H1 (cell line): Measurements from ENCODE around the gene TSPAN17. TPM values are rescaled to one million over a fixed set of nuclear protein-coding genes. Genes with fewer than 3 reads are reported as not detected.

Experiments used
- CTCF ChIA-PET: fragments of 300-600 bp; sonication (Branson Sonifier 250); formaldehyde crosslinking; loops from one replicate; lab custom pipeline; 2021; ENCODE audit not compliant: partially characterized antibody; lab: Charles Lee
- POLR2A ChIA-PET: fragments of 300-600 bp; sonication (Branson Sonifier 250); formaldehyde crosslinking; loops from one replicate; lab custom pipeline; 2021; ENCODE audit warnings: inconsistent platforms; ENCODE audit not compliant: partially characterized antibody; lab: Charles Lee
- DNase-seq, 2 experiments: peaks; one replicate each; pipeline versions ENCODE4 v3.0.0 to v3.0.0-alpha.2; 2010 to 2022; ENCODE audit warnings: low spot score in 2 of 2, low read depth in 1 of 2, mixed read lengths in 1 of 2
- FAIRE-seq: peaks from 2 replicates; lab custom pipeline; 2011; peaks lifted over from hg19 to GRCh38; lab: Jason Lieb, UNC
- H2AFZ ChIP-seq: 2 replicates; pipeline ENCODE4 v1.8.1; 2012; ENCODE audit warnings: low read length, inconsistent platforms
- H2AK5ac ChIP-seq: 2 replicates; pipeline ENCODE4 v1.6.1; 2013; ENCODE audit warnings: low read depth, low read length
- H2BK120ac ChIP-seq: replicated peaks from 2 replicates; pipeline ENCODE3; 2013; ENCODE audit warnings: low read depth, low read length, inconsistent platforms
- H2BK12ac ChIP-seq: 2 replicates; pipeline ENCODE4 v1.6.1; 2013; ENCODE audit warnings: low read depth, low read length
- H2BK15ac ChIP-seq: 2 replicates; pipeline ENCODE4 v1.6.1; 2013; ENCODE audit warnings: low read length
- H2BK20ac ChIP-seq: 2 replicates; pipeline ENCODE4 v1.6.1; 2013; ENCODE audit warnings: low read length
- H2BK5ac ChIP-seq: 2 replicates; pipeline ENCODE4 v1.6.1; 2013; ENCODE audit warnings: low read depth, low read length
- H3K14ac ChIP-seq: 2 replicates; pipeline ENCODE4 v1.6.1; 2013; ENCODE audit warnings: inconsistent platforms; ENCODE audit not compliant: insufficient read length
- H3K18ac ChIP-seq: 2 replicates; pipeline ENCODE4 v1.6.1; 2013; ENCODE audit warnings: low read length; ENCODE audit errors: extremely low read depth
- H3K23ac ChIP-seq: 2 replicates; pipeline ENCODE4 v1.6.1; 2013; ENCODE audit warnings: inconsistent platforms; ENCODE audit not compliant: insufficient read length
- H3K23me2 ChIP-seq: 2 replicates; pipeline ENCODE4 v1.6.1; 2013; ENCODE audit warnings: low read depth, low read length
- H3K27ac ChIP-seq: 2 replicates; pipeline ENCODE4 v1.6.1; 2011; ENCODE audit warnings: low read depth, low read length, inconsistent platforms
- H3K27me3 ChIP-seq, 4 experiments: replicated peaks in 1 of 4; 1 replicate in 1 of 4; 2 replicates in 3 of 4; pipeline versions ENCODE4 v1.6.1 to v1.8.1; 2011 to 2013; ENCODE audit warnings: low read length in 3 of 4, mild to moderate bottlenecking in 3 of 4, inconsistent platforms in 2 of 4, mixed read lengths in 2 of 4, moderate library complexity in 1 of 4; ENCODE audit not compliant: control insufficient read depth in 3 of 4, insufficient read depth in 3 of 4; ENCODE audit errors: extremely low read depth in 1 of 4
- H3K36me3 ChIP-seq, 4 experiments: 2 replicates each; pipeline versions ENCODE4 v1.6.1 to v1.8.1; 2011 to 2013; ENCODE audit warnings: mild to moderate bottlenecking in 4 of 4, low read length in 3 of 4, moderate library complexity in 2 of 4, control low read depth in 1 of 4, inconsistent platforms in 1 of 4; ENCODE audit not compliant: insufficient read depth in 4 of 4, control insufficient read depth in 2 of 4
- H3K4ac ChIP-seq: replicated peaks from 2 replicates; pipeline ENCODE3; 2013; ENCODE audit warnings: low read length, low read depth, mixed read lengths, inconsistent platforms; ENCODE audit not compliant: insufficient read length
- H3K4me1 ChIP-seq, 4 experiments: replicated peaks in 1 of 4; 1 replicate in 1 of 4; 2 replicates in 3 of 4; pipeline versions ENCODE4 v1.6.1 to v1.8.1; 2011 to 2013; ENCODE audit warnings: low read length in 3 of 4, inconsistent platforms in 2 of 4, mixed read lengths in 1 of 4; ENCODE audit not compliant: insufficient read depth in 4 of 4, control insufficient read depth in 3 of 4
- H3K4me2 ChIP-seq, 2 experiments: 2 replicates each; pipeline versions ENCODE4 v1.6.1 to v1.8.1; 2011 to 2013; ENCODE audit warnings: low read depth in 2 of 2, low read length in 2 of 2, control low read depth in 1 of 2, inconsistent platforms in 1 of 2, mild to moderate bottlenecking in 1 of 2; ENCODE audit not compliant: insufficient read depth in 1 of 2
- H3K4me3 ChIP-seq, 4 experiments: fragments of 200-600, 300-600 bp in 1 of 4; sonication (generic), shearing (Covaris generic), sonication (Bioruptor Twin) in 1 of 4; 2 replicates each; pipeline versions ENCODE4 v1.5.1 to v1.8.1; 2011 to 2016; ENCODE audit warnings: low read length in 4 of 4, low read depth in 3 of 4, control low read depth in 2 of 4, inconsistent platforms in 2 of 4, mild to moderate bottlenecking in 2 of 4, mixed read lengths in 1 of 4, moderate library complexity in 1 of 4; ENCODE audit not compliant: insufficient read depth in 2 of 4; ENCODE audit errors: extremely low read depth in 1 of 4
- H3K56ac ChIP-seq: replicated peaks from 2 replicates; pipeline ENCODE3; 2013; ENCODE audit warnings: low read depth, mild to moderate bottlenecking, mixed read lengths, low read length, inconsistent platforms; ENCODE audit not compliant: insufficient read length
- H3K79me1 ChIP-seq: 2 replicates; pipeline ENCODE4 v1.6.1; 2013; ENCODE audit warnings: low read depth, low read length, control low read depth
- H3K79me2 ChIP-seq, 2 experiments: 2 replicates each; pipeline versions ENCODE4 v1.6.1 to v1.8.1; 2012 to 2013; ENCODE audit warnings: low read length in 2 of 2, mild to moderate bottlenecking in 2 of 2, inconsistent platforms in 1 of 2; ENCODE audit not compliant: insufficient read depth in 2 of 2, control insufficient read depth in 1 of 2
- H3K9ac ChIP-seq, 4 experiments: replicated peaks in 1 of 4; 1 replicate in 1 of 4; 2 replicates in 3 of 4; pipeline versions ENCODE4 v1.6.1 to v1.8.1; 2011 to 2013; ENCODE audit warnings: low read depth in 3 of 4, low read length in 3 of 4, control low read depth in 2 of 4, mild to moderate bottlenecking in 2 of 4, moderate library complexity in 2 of 4, inconsistent platforms in 1 of 4; ENCODE audit errors: extremely low read depth in 1 of 4
- H3K9me3 ChIP-seq, 2 experiments: 2 replicates each; pipeline versions ENCODE4 v1.6.1 to v1.8.1; 2012 to 2013; ENCODE audit warnings: mild to moderate bottlenecking in 2 of 2, moderate library complexity in 2 of 2, control low read depth in 1 of 2, inconsistent platforms in 1 of 2, low read depth in 1 of 2, low read length in 1 of 2, mixed read lengths in 1 of 2; ENCODE audit not compliant: insufficient read depth in 2 of 2
- H4K20me1 ChIP-seq, 2 experiments: replicated peaks in 1 of 2; 2 replicates each; pipeline versions ENCODE3 to v1.8.1; 2011 to 2013; ENCODE audit warnings: inconsistent platforms in 2 of 2, low read length in 2 of 2, mild to moderate bottlenecking in 1 of 2; ENCODE audit not compliant: insufficient read depth in 2 of 2, control insufficient read depth in 1 of 2
- H4K5ac ChIP-seq: 2 replicates; pipeline ENCODE4 v1.6.1; 2013; ENCODE audit warnings: low read length, low read depth, mixed read lengths, inconsistent platforms; ENCODE audit not compliant: insufficient read length
- H4K8ac ChIP-seq: 2 replicates; pipeline ENCODE4 v1.8.0; 2013; ENCODE audit warnings: mild to moderate bottlenecking, moderate library complexity, low read length, inconsistent platforms; ENCODE audit not compliant: insufficient read depth; ENCODE audit errors: extremely low read depth
- H4K91ac ChIP-seq: replicated peaks from 2 replicates; pipeline ENCODE3; 2013; ENCODE audit warnings: low read length, mixed read lengths, inconsistent platforms; ENCODE audit not compliant: insufficient read length
- RNF2 ChIP-seq: fragments of 200-900, 300-1000 bp; sonication (generic); IDR thresholded peaks from 2 replicates; pipeline ENCODE4 v1.7.1; 2016; ENCODE audit warnings: borderline replicate concordance, low read depth, mild to moderate bottlenecking, antibody characterized with exemption, low read length; ENCODE audit not compliant: poor library complexity, severe bottlenecking; ENCODE audit errors: missing control alignments
- WGBS, 2 experiments: shearing (Covaris generic) in 1 of 2; methylation state at CpG; one replicate each; pipeline versions ENCODE4 v1.1.6 to v1.1.7; 2013 to 2015; ENCODE audit warnings: low lambda C conversion rate in 2 of 2, mixed read lengths in 2 of 2, inconsistent platforms in 1 of 2, low coverage in 1 of 2, missing lambda C conversion rate in 1 of 2; ENCODE audit not compliant: insufficient replicate concordance in 2 of 2, insufficient coverage in 1 of 2, insufficient read length in 1 of 2; ENCODE audit errors: extremely low coverage in 1 of 2, missing lambda C conversion rate in 1 of 2; 5-methylcytosine and 5-hydroxymethylcytosine counted together
- polyA plus RNA-seq, 7 experiments: library from polyadenylated mRNA; depleted of rRNA in 3 of 7; stranded (reverse) in 5 of 7; unstranded in 2 of 7; fragments of >200 nt in 5 of 7; fragments of 200-250 nt in 2 of 7; gene quantifications; 1 replicate in 5 of 7; 2 replicates in 1 of 7; 4 replicates in 1 of 7; pipeline versions ENCODE4 v1.2.1 to v1.2.3, GENCODE V29; 2011 to 2013; ENCODE audit warnings: missing spikeins in 2 of 7, mixed read lengths in 2 of 7
- total RNA-seq: library from RNA; stranded (reverse); fragmentation: NEBNext Ultra II Directional; extraction: Animal tissue kit (Norgen Biotek cat#: 25700); gene quantifications from 2 replicates; pipeline ENCODE4 v1.2.1, GENCODE V29; 2021

Gene TSPAN17
- total and polyA plus RNA-seq, 2 of the 8 experiments (the other 6 are each of a cell fraction or from before 2014, with no cell fraction given): 41.5 to 53.7 TPM

DNA sequence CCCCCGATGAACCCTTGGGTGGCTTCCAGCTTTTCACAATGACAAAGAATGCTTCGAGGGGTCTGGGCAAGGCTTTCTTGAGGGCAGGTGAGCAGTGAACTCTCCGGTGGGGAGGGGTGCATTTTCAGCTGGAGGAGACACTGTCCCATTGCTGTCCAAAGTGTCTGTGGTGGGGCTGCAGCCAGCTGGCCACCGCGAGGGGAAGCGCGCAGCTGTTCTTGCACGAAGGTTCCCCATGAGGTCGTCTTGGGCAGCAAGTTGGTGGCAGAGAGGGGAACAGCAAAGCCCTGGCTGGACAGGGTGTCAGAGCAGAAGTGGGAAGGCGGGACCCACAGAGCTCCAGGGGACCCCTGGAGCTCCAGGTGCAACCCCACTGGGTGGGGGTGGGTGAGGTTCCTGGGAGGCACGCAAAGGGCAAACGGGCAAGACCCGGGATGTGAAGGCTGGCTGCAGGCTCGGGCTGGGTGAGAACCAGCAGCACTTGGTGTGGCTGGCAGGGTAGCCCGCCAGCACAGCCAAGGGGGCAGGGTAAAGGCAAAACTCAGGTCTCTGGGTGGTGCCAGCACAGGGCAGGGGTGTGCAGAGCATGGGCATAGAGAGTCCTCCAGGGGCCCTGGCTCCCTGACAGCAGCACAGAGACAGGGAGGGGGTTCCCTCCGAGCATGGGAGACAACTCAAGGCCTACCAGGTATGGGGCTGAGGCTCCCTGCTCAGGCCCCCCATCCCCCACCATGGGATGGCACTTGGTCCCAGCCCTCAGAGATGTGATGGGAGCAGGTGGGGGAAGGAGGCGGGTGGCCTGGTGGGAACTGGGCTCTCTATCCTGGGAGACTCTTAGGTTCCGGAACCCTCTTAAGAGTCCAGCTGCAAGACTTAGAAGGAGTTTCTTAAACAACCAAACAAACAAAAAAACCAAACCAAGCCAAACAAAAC is 26.6 kb downstream of the TSPAN17 start:
- WGBS, 2 experiments: 89% methylated on average over 17 of the region's 18 CpGs; no CpG with 5 or more reads in 1 of the 2 experiments
- TF ChIP-seq RNF2: no peak

More for the DNA sequence above, 26.6 kb downstream of the TSPAN17 start:
- H3K4me2 ChIP-seq: no peak overlapping the region
- no peak overlapping the region for H3K4ac ChIP-seq
- no peaks in the 10 kb centered on the region for H4K20me1 ChIP-seq
- no peaks in the 10 kb centered on the region for H3K79me2 ChIP-seq
- no peak overlapping the region for H2BK5ac ChIP-seq
- DNase-seq: no peak
- no peak overlapping the region for H3K9ac ChIP-seq
- H4K8ac ChIP-seq: no peak overlapping the region; the same call in 1 of the 2 replicates
- 0 out of 2 replicates have a peak overlapping the region, but pooled peaks have one; percentile 81 for H2BK15ac ChIP-seq
- H3K27me3 ChIP-seq: peaks cover 0 to 4% (median 0%) of the 10 kb centered on the region in 4 experiments; a peak in 2 of 7 replicates
- no peak overlapping the region for H3K4me3 ChIP-seq
- no peak for FAIRE-seq
- H3K79me1 ChIP-seq: no peaks in the 10 kb centered on the region
- H3K9me3 ChIP-seq: no peaks in the 10 kb centered on the region
- ChIA-PET CTCF (interaction anchor here (0.7 to 35.1 kb wide), 12 partner anchors 7 to 222 kb away, joined by 3 to 859 read pairs (median 4); no protein-coding TSS in a partner anchor), POLR2A (interaction anchor here (0.9 to 1.7 kb wide), 3 partner anchors 10 to 70 kb away, joined by 3 to 4 read pairs (median 3); no protein-coding TSS in a partner anchor)
- no peaks in the 10 kb centered on the region for H3K23me2 ChIP-seq
- no peak overlapping the region for H3K18ac ChIP-seq
- peak overlapping the region; percentile 59; the same call in 1 of the 2 replicates for H2AK5ac ChIP-seq
- no peak overlapping the region for H2BK120ac ChIP-seq
- H3K23ac ChIP-seq: no peak overlapping the region
- H3K56ac ChIP-seq: no peak overlapping the region
- no peaks in the 10 kb centered on the region for H3K36me3 ChIP-seq
- no peak overlapping the region for H2BK12ac ChIP-seq
- no peak overlapping the region for H4K91ac ChIP-seq
- no peak overlapping the region for H3K27ac ChIP-seq
- no peak overlapping the region for H2AFZ ChIP-seq
- H3K4me1 ChIP-seq: peaks cover 0 to 18% (median 6%) of the 10 kb centered on the region in 4 experiments; a peak in 6 of 7 replicates
- 0 out of 2 replicates have a peak overlapping the region, but pooled peaks have one; percentile 80 for H2BK20ac ChIP-seq
- no peak overlapping the region for H4K5ac ChIP-seq
- no peak overlapping the region for H3K14ac ChIP-seq
